HEK293 (cell line): Measurements from ENCODE around the gene ACAD8.
"Not testable (repeated sequence)": the region's sequence is repeated elsewhere in the genome, so short reads cannot be mapped to it uniquely, and the experiment has no call there.

Source experiments
- CTCF ChIA-PET: fragments of 350-600 bp; formaldehyde crosslinking; extraction: SDS; loops from one replicate; lab custom pipeline; 2021; ENCODE audit warnings: antibody characterized with exemption; lab: Yijun Ruan, JAX
- POLR2A ChIA-PET: fragments of 300-600 bp; formaldehyde crosslinking; extraction: SDS; loops from one replicate; lab custom pipeline; 2020; ENCODE audit warnings: antibody characterized with exemption, inconsistent platforms; lab: Yijun Ruan, JAX
- H3K27ac ChIP-seq: fragments of 200-500 bp; sonication (Bioruptor generic); 2 replicates; pipeline ENCODE4 v1.5.1; 2014; ENCODE audit warnings: low read depth, low read length, control low read depth, inconsistent platforms; ENCODE audit errors: extremely low read depth
- H3K36me3 ChIP-seq, 2 experiments: fragments of 200-500 bp in 1 of 2; sonication (Bioruptor generic) in 1 of 2; 1 replicate in 1 of 2; 2 replicates in 1 of 2; pipeline ENCODE4 v1.5.1; 2014 to 2017; ENCODE audit warnings: inconsistent platforms in 2 of 2, low read length in 2 of 2; ENCODE audit not compliant: control insufficient read depth in 2 of 2, insufficient read depth in 1 of 2
- H3K4me1 ChIP-seq: fragments of 200-500 bp; sonication (Bioruptor generic); 2 replicates; pipeline ENCODE4 v1.5.1; 2014; ENCODE audit warnings: mild to moderate bottlenecking, low read length, inconsistent platforms; ENCODE audit not compliant: control insufficient read depth, insufficient read depth
- H3K4me3 ChIP-seq: 2 replicates; pipeline ENCODE4 v1.5.1; 2011; ENCODE audit warnings: low read depth, mild to moderate bottlenecking, control low read depth, low read length, moderate library complexity
- H3K9me3 ChIP-seq: fragments of 200-500 bp; sonication (Bioruptor generic); 2 replicates; pipeline ENCODE4 v1.5.1; 2014; ENCODE audit warnings: low read depth, low read length, inconsistent platforms; ENCODE audit not compliant: control insufficient read depth, insufficient read depth
- EGR2 ChIP-seq: fragments of 450-650 bp; formaldehyde crosslinking; IDR thresholded peaks from 2 replicates; pipeline ENCODE4 v1.5.1; 2016; ENCODE audit warnings: low read depth, missing biosample characterization, missing genetic modification characterization
- HOXD13 ChIP-seq: sonication (generic); formaldehyde crosslinking; IDR thresholded peaks from 2 replicates; pipeline ENCODE4 v1.8.0; 2022; ENCODE audit warnings: missing genetic modification reagents, borderline replicate concordance
- OVOL3 ChIP-seq: fragments of 450-650 bp; formaldehyde crosslinking; IDR thresholded peaks from 2 replicates; pipeline ENCODE4 v1.5.1; 2016; ENCODE audit warnings: missing biosample characterization, missing genetic modification characterization
- REPIN1 ChIP-seq: fragments of 450-650 bp; formaldehyde crosslinking; IDR thresholded peaks from 2 replicates; pipeline ENCODE4 v1.5.1; 2017; ENCODE audit warnings: missing biosample characterization, missing genetic modification characterization, low read depth
- SALL2 ChIP-seq: fragments of 450-650 bp; formaldehyde crosslinking; IDR thresholded peaks from 2 replicates; pipeline ENCODE4 v1.5.0; 2017; ENCODE audit warnings: missing biosample characterization, mild to moderate bottlenecking, missing genetic modification characterization, borderline replicate concordance
- ZFHX2 ChIP-seq: fragments of 450-650 bp; formaldehyde crosslinking; conservative IDR thresholded peaks from 2 replicates; pipeline ENCODE4 v1.5.1; 2016; ENCODE audit warnings: missing biosample characterization, missing genetic modification characterization
- ZNF138 ChIP-seq: fragments of 450-650 bp; formaldehyde crosslinking; IDR thresholded peaks from 2 replicates; pipeline ENCODE4 v1.5.1; 2016; ENCODE audit warnings: missing biosample characterization, missing genetic modification characterization, borderline replicate concordance
- ZNF140 ChIP-seq: fragments of 450-650 bp; formaldehyde crosslinking; IDR thresholded peaks from 2 replicates; pipeline ENCODE4 v1.5.1; 2016; ENCODE audit warnings: missing biosample characterization, missing genetic modification characterization
- ZNF19 ChIP-seq: fragments of 450-650 bp; formaldehyde crosslinking; IDR thresholded peaks from 2 replicates; pipeline ENCODE4; 2016; ENCODE audit warnings: missing biosample characterization, missing genetic modification characterization, low read depth
- ZNF214 ChIP-seq: fragments of 450-650 bp; formaldehyde crosslinking; IDR thresholded peaks from 2 replicates; pipeline ENCODE4 v1.5.1; 2017; ENCODE audit warnings: missing biosample characterization, mild to moderate bottlenecking, missing genetic modification characterization, borderline replicate concordance
- ZNF555 ChIP-seq: fragments of 450-650 bp; formaldehyde crosslinking; conservative IDR thresholded peaks from 2 replicates; pipeline ENCODE4 v1.5.1; 2017; ENCODE audit warnings: missing biosample characterization, mild to moderate bottlenecking, missing genetic modification characterization, inconsistent platforms
- ZNF626 ChIP-seq: fragments of 450-650 bp; sonication (Bioruptor Pico); formaldehyde crosslinking; IDR thresholded peaks from 2 replicates; pipeline ENCODE4 v1.5.1; 2018; ENCODE audit warnings: missing biosample characterization, missing genetic modification characterization, inconsistent platforms
- ZNF768 ChIP-seq: fragments of 450-650 bp; formaldehyde crosslinking; IDR thresholded peaks from 2 replicates; pipeline ENCODE4 v1.5.1; 2018; ENCODE audit warnings: missing biosample characterization, mild to moderate bottlenecking, missing genetic modification characterization
- ZNF837 ChIP-seq: fragments of 450-650 bp; formaldehyde crosslinking; IDR thresholded peaks from 2 replicates; pipeline ENCODE4 v1.5.1; 2016; ENCODE audit warnings: missing biosample characterization, missing genetic modification characterization
- ZSCAN30 ChIP-seq: fragments of 450-650 bp; IDR thresholded peaks from 2 replicates; pipeline ENCODE4 v1.5.1; 2018; ENCODE audit warnings: missing biosample characterization, mild to moderate bottlenecking, missing genetic modification characterization, moderate library complexity
- TF ChIP-seq, protein P1 (sequence below): fragments of 450-650 bp; formaldehyde crosslinking; IDR thresholded peaks from 2 replicates; pipeline ENCODE4 v1.5.1; 2016; ENCODE audit warnings: missing biosample characterization, missing genetic modification characterization

The ACAD8 gene

DNA sequence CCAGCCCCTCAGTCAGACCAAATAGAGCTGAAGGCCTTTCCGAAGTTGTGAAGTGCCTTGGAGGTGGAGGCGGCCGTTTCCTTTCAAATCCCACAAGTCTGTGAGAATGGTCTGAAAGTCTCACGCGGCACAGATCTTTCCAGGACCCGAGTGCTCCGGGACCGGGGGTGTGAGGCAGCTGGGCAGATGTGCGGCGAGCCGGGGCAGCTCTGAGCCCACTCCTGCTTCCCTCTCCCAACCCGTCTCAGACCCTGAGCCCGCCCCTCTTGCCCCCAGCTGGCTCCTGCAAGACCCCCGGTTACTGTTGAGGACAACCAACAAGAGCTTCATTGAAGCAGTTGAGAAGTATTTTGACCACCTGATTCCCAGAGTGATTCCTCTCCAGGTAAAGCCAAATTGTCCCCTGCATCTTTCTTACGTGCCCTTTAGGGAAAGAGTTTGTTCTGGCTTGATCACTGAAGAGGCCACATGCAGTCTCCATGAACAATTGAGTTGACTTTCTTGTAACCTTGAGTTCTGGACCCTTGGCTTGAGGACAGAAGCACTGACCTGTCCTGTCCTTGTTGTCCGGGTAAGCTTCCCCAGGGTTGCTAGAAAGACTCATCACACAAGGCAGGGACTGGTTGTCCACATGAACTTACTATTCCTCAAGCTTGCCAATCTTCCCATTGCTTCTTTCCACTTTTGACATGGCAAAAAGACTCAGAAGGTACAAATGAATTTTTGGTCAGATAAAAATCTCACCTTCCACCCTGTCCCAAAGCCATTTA lies 30.3 kb downstream of the ACAD8 start:
- Histone ChIP-seq H3K4me1 (no peaks in the 10 kb centered on the region), H3K9me3 (no peaks in the 10 kb centered on the region), H3K4me3 (no peak overlapping the region), H3K27ac (no peak overlapping the region), H3K36me3 (no peaks in the 10 kb centered on the region)
- ChIA-PET CTCF (interaction anchor here (1.5 kb wide), 1 partner anchor 22 kb away, joined by 5 read pairs; no protein-coding TSS in a partner anchor), POLR2A (no interaction called here)
- TF ChIP-seq ZNF837, result no peak
- TF ChIP-seq ZSCAN30 (tag by site-specific recombination), result no peak
- TF ChIP-seq ZNF626, result no peak
- no peak for TF ChIP-seq ZNF214 (tag by site-specific recombination)
- TF ChIP-seq ZNF140 (tag by site-specific recombination), result no peak

DNA sequence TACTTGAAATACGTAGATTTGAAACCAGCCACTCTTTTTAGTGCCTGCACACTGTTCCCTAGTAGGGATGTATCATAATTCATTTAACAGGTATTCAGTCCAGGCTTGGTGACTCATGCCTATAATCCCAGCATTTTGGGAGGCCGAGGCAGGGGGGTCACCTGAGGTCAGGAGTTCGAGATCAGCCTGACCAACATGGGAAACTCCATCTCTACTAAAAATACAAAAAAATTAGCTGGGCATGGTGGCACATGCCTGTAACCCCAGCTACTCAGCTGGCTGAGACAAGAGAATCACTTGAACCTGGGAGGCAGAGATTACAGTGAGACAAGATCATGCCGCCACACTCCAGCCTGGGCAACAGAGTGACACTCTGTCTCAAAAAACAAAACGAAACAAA lies 31.0 kb downstream of the ACAD8 start:
- H3K9me3 ChIP-seq, H3K36me3 ChIP-seq, H3K27ac ChIP-seq, H3K4me3 ChIP-seq, POLR2A ChIA-PET, H3K4me1 ChIP-seq: not testable (repeated sequence)
- CTCF ChIA-PET, result interaction anchor here (0.6 kb wide), 1 partner anchor 234 kb away, joined by 3 read pairs; no protein-coding TSS in a partner anchor

DNA sequence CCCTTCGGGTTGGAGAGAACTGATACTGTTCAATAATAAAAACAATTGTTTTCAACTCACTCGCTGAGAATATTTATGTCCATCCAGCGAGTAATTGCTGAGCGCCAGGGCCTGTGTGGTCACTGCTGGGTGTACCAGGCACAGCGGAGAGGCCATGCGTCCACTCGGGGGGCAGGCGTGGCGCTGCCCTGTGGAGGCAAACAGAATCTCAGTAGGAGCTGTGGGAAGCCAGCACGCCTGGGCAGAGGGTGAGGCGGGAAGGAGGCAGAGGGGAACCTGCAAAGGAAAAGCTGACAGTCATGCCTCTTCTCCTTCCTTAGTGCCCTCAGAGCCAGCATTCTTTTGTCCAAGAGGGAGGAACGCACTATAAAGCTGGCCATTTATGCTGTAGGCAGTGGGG lies 34.2 kb downstream of the ACAD8 start:
- no peaks in the 10 kb centered on the region for H3K4me1 ChIP-seq
- TF ChIP-seq ZNF138 (tag by site-specific recombination), result no peak
- no peak for TF ChIP-seq ZFHX2 (tag by site-specific recombination)
- no peak overlapping the region for H3K4me3 ChIP-seq
- no peaks in the 10 kb centered on the region for H3K36me3 ChIP-seq
- CTCF ChIA-PET, result interaction anchor here (2.0 kb wide), 1 partner anchor 14 kb away, joined by 6 read pairs; no protein-coding TSS in a partner anchor
- POLR2A ChIA-PET, result interaction anchor here (0.8 kb wide), 1 partner anchor 63 kb away, joined by 3 read pairs; the partner anchor contains the start of gene VPS26B
- H3K9me3 ChIP-seq, result no peaks in the 10 kb centered on the region
- no peak overlapping the region for H3K27ac ChIP-seq

DNA sequence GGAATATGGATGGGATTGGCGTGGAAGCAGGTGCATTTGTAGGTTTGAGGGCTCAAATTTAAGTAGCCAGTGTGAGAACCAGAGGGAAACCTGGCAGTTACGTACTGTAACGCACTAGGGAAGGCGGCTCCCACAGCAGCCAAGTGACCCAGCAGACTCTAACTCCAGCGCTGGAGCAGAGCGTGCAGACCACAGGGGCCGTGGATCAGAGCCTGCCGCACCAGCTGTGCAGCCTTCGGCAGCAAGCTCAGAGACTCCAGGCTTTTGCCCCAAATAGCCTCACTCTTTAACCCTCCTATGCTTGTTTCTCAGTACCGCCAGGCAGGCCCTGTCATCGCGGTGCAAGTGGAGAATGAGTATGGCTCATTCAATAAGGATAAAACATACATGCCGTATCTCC lies 35.1 kb downstream of the ACAD8 start:
- Histone ChIP-seq H3K36me3 (no peaks in the 10 kb centered on the region), H3K4me1 (no peaks in the 10 kb centered on the region), H3K4me3 (no peak overlapping the region), H3K27ac (no peak overlapping the region), H3K9me3 (no peaks in the 10 kb centered on the region)
- TF ChIP-seq HOXD13 (CRISPR knock-in tag) (no peak), ZNF555 (tag by site-specific recombination) (no peak), SALL2 (tag by site-specific recombination) (no peak), REPIN1 (tag by site-specific recombination) (no peak), ZNF19 (no peak)
- TF ChIP-seq, protein P1, sequence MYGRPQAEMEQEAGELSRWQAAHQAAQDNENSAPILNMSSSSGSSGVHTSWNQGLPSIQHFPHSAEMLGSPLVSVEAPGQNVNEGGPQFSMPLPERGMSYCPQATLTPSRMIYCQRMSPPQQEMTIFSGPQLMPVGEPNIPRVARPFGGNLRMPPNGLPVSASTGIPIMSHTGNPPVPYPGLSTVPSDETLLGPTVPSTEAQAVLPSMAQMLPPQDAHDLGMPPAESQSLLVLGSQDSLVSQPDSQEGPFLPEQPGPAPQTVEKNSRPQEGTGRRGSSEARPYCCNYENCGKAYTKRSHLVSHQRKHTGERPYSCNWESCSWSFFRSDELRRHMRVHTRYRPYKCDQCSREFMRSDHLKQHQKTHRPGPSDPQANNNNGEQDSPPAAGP (tag by site-specific recombination), result no peak
- ChIA-PET CTCF (interaction anchor here (0.7 to 2.0 kb wide), 2 partner anchors 15 to 191 kb away, joined by 4 to 6 read pairs; no protein-coding TSS in a partner anchor), POLR2A (interaction anchor here (0.8 kb wide), 1 partner anchor 64 kb away, joined by 3 read pairs; the partner anchor contains the start of gene VPS26B)

DNA sequence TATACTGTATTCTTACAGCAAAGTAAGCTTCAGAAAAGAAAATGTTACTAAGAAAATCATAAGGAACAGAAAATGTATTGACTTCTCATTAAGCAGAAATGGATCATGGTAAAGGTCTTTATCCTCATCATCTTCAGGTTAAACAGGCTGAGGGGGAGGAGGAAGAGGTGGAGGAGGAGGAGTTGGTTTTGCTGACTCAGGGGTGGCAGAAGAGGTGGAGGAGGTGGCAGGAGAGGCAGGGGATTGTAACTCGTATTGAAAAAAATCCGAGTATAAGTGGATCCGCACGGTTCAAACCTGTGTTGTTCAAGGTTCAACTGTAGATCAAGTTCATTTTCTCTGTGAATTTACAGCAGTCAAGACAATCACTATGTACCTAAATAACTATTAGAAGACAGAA lies 35.8 kb downstream of the ACAD8 start:
- TF ChIP-seq OVOL3 (tag by site-specific recombination) (no peak), ZNF768 (tag by site-specific recombination) (no peak), EGR2 (tag by site-specific recombination) (peak; percentile 30; the same call in 1 of the 2 replicates)
- no peaks in the 10 kb centered on the region for H3K4me1 ChIP-seq
- no peaks in the 10 kb centered on the region for H3K9me3 ChIP-seq
- CTCF ChIA-PET, result no interaction called here
- H3K27ac ChIP-seq, result no peak overlapping the region
- POLR2A ChIA-PET, result interaction anchor here (0.6 kb wide), 1 partner anchor 21 kb away, joined by 3 read pairs; no protein-coding TSS in a partner anchor
- no peak overlapping the region for H3K4me3 ChIP-seq
- no peaks in the 10 kb centered on the region for H3K36me3 ChIP-seq
